Neural cell (in vitro differentiated cells): ENCODE data around the gene CLDND2. TPM values are rescaled to one million over a fixed set of nuclear protein-coding genes. Genes with fewer than 3 reads are reported as not detected.

ENCODE experiments used
- polyA plus RNA-seq: library from polyadenylated mRNA; depleted of rRNA; stranded (reverse); fragments of >200 nt; gene quantifications from 2 replicates; pipeline ENCODE4 v1.2.3, GENCODE V29; 2014

Gene CLDND2
- polyA plus RNA-seq, 1 donor from 2014 or later, result not detected

Other genes starting within 250 kb of the CLDND2 start
- gene SIGLEC9, start 244.1 kb downstream of the CLDND2 start, polyA plus RNA-seq, result not detected in 2 replicates
- gene SIGLEC7, start 226.7 kb downstream of the CLDND2 start, polyA plus RNA-seq, result not detected in 2 replicates
- not detected in 2 replicates for gene CD33, start 143.9 kb downstream of the CLDND2 start, polyA plus RNA-seq
- not detected in 2 replicates for gene SIGLECL1, start 117.9 kb downstream of the CLDND2 start, polyA plus RNA-seq
- gene IGLON5, start 57.4 kb downstream of the CLDND2 start, polyA plus RNA-seq, result 13.5 and 18.3 TPM in 2 replicates
- gene VSIG10L, start 26.9 kb downstream of the CLDND2 start, polyA plus RNA-seq, result 1.5 and 2.3 TPM in 2 replicates
- 361 and 383 TPM in 2 replicates for gene ETFB, start 2.6 kb downstream of the CLDND2 start, polyA plus RNA-seq
- not detected in 2 replicates for gene NKG7, start 3.7 kb upstream of the CLDND2 start, polyA plus RNA-seq
- gene LIM2, start 19.0 kb upstream of the CLDND2 start, polyA plus RNA-seq, result not detected in 2 replicates
- gene C19orf84, start 21.6 kb upstream of the CLDND2 start, polyA plus RNA-seq, result not detected in 2 replicates
- not detected in 2 replicates for gene SIGLEC10, start 48.6 kb upstream of the CLDND2 start, polyA plus RNA-seq
- not detected in 2 replicates for gene SIGLEC8, start 89.5 kb upstream of the CLDND2 start, polyA plus RNA-seq
- gene CEACAM18, start 109.5 kb upstream of the CLDND2 start, polyA plus RNA-seq, result not detected in 2 replicates
- not detected in 2 replicates for gene SIGLEC12, start 132.8 kb upstream of the CLDND2 start, polyA plus RNA-seq
- not detected in 2 replicates for gene SIGLEC6, start 162.7 kb upstream of the CLDND2 start, polyA plus RNA-seq
- gene ZNF175, start 202.3 kb upstream of the CLDND2 start, polyA plus RNA-seq, result 10.9 and 20.6 TPM in 2 replicates